ENCODE data around the gene IL17C. TPM values are rescaled to one million over a fixed set of nuclear protein-coding genes. Genes with fewer than 3 reads are reported as not detected.

The IL17C gene
- polyA plus RNA-seq, 2 of the 4 experiments (the other 2 are of a cell fraction) = not detected

DNA sequence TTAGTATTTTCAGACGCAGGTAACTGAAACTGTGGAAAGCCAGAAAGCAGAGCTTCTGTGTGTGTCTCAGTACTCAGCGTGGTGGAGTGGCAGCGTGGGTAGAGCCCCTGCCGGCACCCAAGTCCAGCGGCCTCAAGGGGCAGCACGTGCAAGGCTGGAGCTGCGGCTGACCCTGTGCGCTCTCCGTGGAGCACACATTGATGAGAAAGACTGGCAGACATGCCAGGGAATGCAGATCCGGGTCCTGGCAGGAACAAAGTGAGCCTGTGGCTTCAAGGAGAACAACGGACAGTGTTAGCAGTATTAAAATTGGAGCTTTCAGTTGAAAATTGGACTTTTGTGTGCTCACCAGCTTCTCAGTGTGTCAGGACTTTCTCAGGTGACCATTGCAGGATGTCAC lies 44.9 kb upstream of the IL17C start:
- DNase-seq (ENCODE audit: low read depth in 1 of 2, low spot score in 1 of 2) (no peak), ATAC-seq (peak in 1 of 2 experiments; percentile 43; a peak in 1 of 6 replicates), FAIRE-seq (no peak)
- no peak overlapping the region for H3K4me3 ChIP-seq
- H3K9me3 ChIP-seq = no peaks in the 10 kb centered on the region
- H3K4me1 ChIP-seq = no peaks in the 10 kb centered on the region
- POLR2A ChIA-PET = no interaction called here
- 91% methylated on average over 11 of the region's 11 CpGs for WGBS (ENCODE audit: missing lambda C conversion rate)
- no peak overlapping the region for H3K27ac ChIP-seq
- CTCF ChIA-PET = interaction anchor here (0.7 to 0.9 kb wide), 3 partner anchors 11 to 31 kb away, joined by 3 to 4 read pairs (median 3); no protein-coding TSS in a partner anchor
- TF ChIP-seq HOXA7 (CRISPR knock-in tag; IDR thresholded peaks at IDR 0.05) (no peak), CHD4 (IDR thresholded peaks at IDR 0.05; ENCODE audit: borderline replicate concordance) (no peak), MYC (IDR thresholded peaks at IDR 0.05; ENCODE audit: borderline replicate concordance, low read length) (no peak), TP53 (CRISPR knock-in tag; IDR thresholded peaks at IDR 0.05) (no peak), NPAS2 (CRISPR knock-in tag; IDR thresholded peaks at IDR 0.05; ENCODE audit: borderline replicate concordance) (no peak), HOXB13 (CRISPR knock-in tag; IDR thresholded peaks at IDR 0.05; ENCODE audit: low read depth) (no peak), CBX8 (IDR thresholded peaks at IDR 0.05) (no peak), SMC3 (IDR thresholded peaks at IDR 0.05) (no peak), RCOR1 (IDR thresholded peaks at IDR 0.05; ENCODE audit: low read depth, low read length) (no peak), PHF8 (IDR thresholded peaks at IDR 0.05; ENCODE audit: borderline replicate concordance, low read depth) (no peak), FOSB (CRISPR knock-in tag; IDR thresholded peaks at IDR 0.05) (no peak), PBX3 (IDR thresholded peaks at IDR 0.05) (no peak)
- TF ChIP-seq, protein P1, sequence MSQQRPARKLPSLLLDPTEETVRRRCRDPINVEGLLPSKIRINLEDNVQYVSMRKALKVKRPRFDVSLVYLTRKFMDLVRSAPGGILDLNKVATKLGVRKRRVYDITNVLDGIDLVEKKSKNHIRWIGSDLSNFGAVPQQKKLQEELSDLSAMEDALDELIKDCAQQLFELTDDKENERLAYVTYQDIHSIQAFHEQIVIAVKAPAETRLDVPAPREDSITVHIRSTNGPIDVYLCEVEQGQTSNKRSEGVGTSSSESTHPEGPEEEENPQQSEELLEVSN (IDR thresholded peaks at IDR 0.05; ENCODE audit: borderline replicate concordance, low read depth) = no peak
- H3K4me2 ChIP-seq = no peak overlapping the region

GRCh38 chr16:88593910-88594309 lies 44.5 kb upstream of the IL17C start:
- ChIA-PET POLR2A (no interaction called here), CTCF (interaction anchor here (0.7 to 0.9 kb wide), 3 partner anchors 12 to 32 kb away, joined by 3 to 4 read pairs (median 3); no protein-coding TSS in a partner anchor)
- no peaks in the 10 kb centered on the region for H3K4me1 ChIP-seq
- 96% methylated on average over 6 of the region's 6 CpGs for WGBS (ENCODE audit: missing lambda C conversion rate)
- DNase-seq (ENCODE audit: low read depth in 1 of 2, low spot score in 1 of 2) (no peak), ATAC-seq (no peak; a peak in 1 of 6 replicates), FAIRE-seq (no peak)
- no peak overlapping the region for H3K4me2 ChIP-seq
- no peak overlapping the region for H3K4me3 ChIP-seq
- H3K9me3 ChIP-seq = no peaks in the 10 kb centered on the region
- no peak overlapping the region for H3K27ac ChIP-seq
- TF ChIP-seq MYC (IDR thresholded peaks at IDR 0.05; ENCODE audit: borderline replicate concordance, low read length) (no peak), ESRRA (IDR thresholded peaks at IDR 0.05; ENCODE audit: borderline replicate concordance, low read length) (no peak), CHD4 (IDR thresholded peaks at IDR 0.05; ENCODE audit: borderline replicate concordance) (no peak), CHD2 (IDR thresholded peaks at IDR 0.05; ENCODE audit: low read length, partially characterized antibody) (no peak), FOXS1 (CRISPR knock-in tag; IDR thresholded peaks at IDR 0.05) (no peak), MAZ (IDR thresholded peaks at IDR 0.05; ENCODE audit: borderline replicate concordance, low read depth, low read length) (no peak), NPAS2 (CRISPR knock-in tag; IDR thresholded peaks at IDR 0.05; ENCODE audit: borderline replicate concordance) (no peak)

DNA sequence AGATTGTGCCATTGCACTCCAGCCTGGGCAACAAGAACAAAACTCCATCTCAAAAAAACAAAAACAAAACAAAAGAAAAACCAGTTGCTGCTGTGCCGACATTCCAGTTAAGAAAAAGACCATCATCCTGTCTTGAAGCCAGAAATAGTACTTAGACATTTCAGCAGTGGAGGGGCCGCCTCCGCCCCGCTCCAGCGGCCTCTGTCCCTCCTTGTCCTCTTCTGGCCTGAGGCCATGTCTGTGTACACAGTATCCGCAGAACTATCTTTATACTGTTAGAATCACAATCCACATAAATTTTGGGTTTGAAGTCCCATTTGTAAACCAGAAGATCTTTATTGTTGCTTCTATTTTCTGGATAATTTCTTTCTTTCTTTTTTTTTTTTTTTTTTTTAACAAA lies 43.3 kb upstream of the IL17C start:
- H3K9me3 ChIP-seq = no peaks in the 10 kb centered on the region
- ATAC-seq (no peak), DNase-seq (ENCODE audit: low read depth in 1 of 2, low spot score in 1 of 2) (no peak), FAIRE-seq (no peak)
- no peak overlapping the region for H3K27ac ChIP-seq
- no peak overlapping the region for H3K4me2 ChIP-seq
- POLR2A ChIA-PET = no interaction called here
- WGBS (ENCODE audit: missing lambda C conversion rate) = 95% methylated on average over 6 of the region's 6 CpGs
- TF ChIP-seq CBX2 (IDR thresholded peaks at IDR 0.05; ENCODE audit: borderline replicate concordance, low read depth) (no peak), RCOR1 (IDR thresholded peaks at IDR 0.05; ENCODE audit: low read depth, low read length) (no peak), FOSB (CRISPR knock-in tag; IDR thresholded peaks at IDR 0.05) (no peak), BHLHE40 (IDR thresholded peaks at IDR 0.05; ENCODE audit: low read depth, low read length) (no peak), REST (IDR thresholded peaks at IDR 0.05) (no peak)
- CTCF ChIA-PET = no interaction called here
- no peaks in the 10 kb centered on the region for H3K4me1 ChIP-seq
- H3K4me3 ChIP-seq = no peak overlapping the region

Measured in A549 (cell line).